ENCODE measurements around the gene GPR137B.
"Not testable (repeated sequence)": the region's sequence is repeated elsewhere in the genome, so short reads cannot be mapped to it uniquely, and the experiment has no call there.

The GPR137B gene

GRCh38 chr1:236142253-236143103, at the start of gene GPR137B:
Gene GPR137B, plus strand, starts transcription at chr1:236142539. Its CDS starts 84 bp downstream, at chr1:236142623.
- peak; percentile 85 for DNase-seq

- no peak for DNase-seq
These were observed 49.4 kb upstream of the GPR137B start for GRCh38 chr1:236092899-236093298.

GRCh38 chr1:236095705-236096520, 46.4 kb upstream of the GPR137B start:
- DNase-seq, result no peak

- DNase-seq, result not testable (repeated sequence)
These were observed 45.5 kb upstream of the GPR137B start for GRCh38 chr1:236096660-236097482.

GRCh38 chr1:236098267-236098666, 44.1 kb upstream of the GPR137B start:
- DNase-seq, result no peak

- DNase-seq, result no peak
These were observed 42.9 kb upstream of the GPR137B start for GRCh38 chr1:236099355-236099974.

GRCh38 chr1:236100799-236101198, 41.5 kb upstream of the GPR137B start:
- no peak for DNase-seq

- no peak for DNase-seq
These were observed 40.8 kb upstream of the GPR137B start for GRCh38 chr1:236101233-236102200.

GRCh38 chr1:236102611-236103010, 39.7 kb upstream of the GPR137B start:
- no peak for DNase-seq

GRCh38 chr1:236103059-236103458, 39.3 kb upstream of the GPR137B start:
- DNase-seq, result no peak

- peak; percentile 70 for DNase-seq
These were observed 38.6 kb upstream of the GPR137B start for GRCh38 chr1:236103646-236104218.

- DNase-seq, result no peak
These were observed 35.0 kb upstream of the GPR137B start for GRCh38 chr1:236107121-236107907.

GRCh38 chr1:236108027-236108648, 34.2 kb upstream of the GPR137B start:
- DNase-seq, result no peak

- DNase-seq, result no peak
These were observed 32.2 kb upstream of the GPR137B start for GRCh38 chr1:236110137-236110536.

- DNase-seq, result no peak
These were observed 30.6 kb upstream of the GPR137B start for GRCh38 chr1:236111527-236112331.

- no peak for DNase-seq
These were observed 30.1 kb upstream of the GPR137B start for GRCh38 chr1:236112332-236112627.

- no peak for DNase-seq
These were observed 28.9 kb upstream of the GPR137B start for GRCh38 chr1:236113324-236114032.

- DNase-seq, result no peak
These were observed 28.1 kb upstream of the GPR137B start for GRCh38 chr1:236114076-236114747.
